SK-MEL-5 (cell line): ENCODE results near the gene EIF5. TPM values are rescaled to one million over a fixed set of nuclear protein-coding genes. Genes with fewer than 3 reads are reported as not detected.

Experiments
- DNase-seq: peaks from one replicate; pipeline ENCODE4 v3.0.0-alpha.2; 2016; ENCODE audit warnings: low read depth, low spot score
- in situ Hi-C: cut with HindIII; loops from 2 replicates; pipeline ENCODE4 v1.10.0; 2016; ENCODE audit warnings: low sequenced_read_pairs, high pct_unique_total_duplicates, low pct_unique_long_range_greater_than_20kb
- total RNA-seq: library from RNA; depleted of rRNA; stranded (reverse); fragments of >200 nt; shearing (Covaris generic); gene quantifications from 2 replicates; pipeline ENCODE4 v1.2.3, GENCODE V29; 2014

EIF5 gene
- total RNA-seq, 1 experiment from 2014 or later: 149 TPM

- in situ Hi-C loops: no loop called here
- no peak for DNase-seq
Observed at GRCh38 chr14:103328941-103329340, 5.1 kb upstream of the EIF5 start.

- in situ Hi-C loops: no loop called here
- DNase-seq: peak; percentile 56
Observed at GRCh38 chr14:103329401-103330347, 4.4 kb upstream of the EIF5 start.

- DNase-seq: no peak
- in situ Hi-C loops: no loop called here
Observed at GRCh38 chr14:103330536-103330935, 3.5 kb upstream of the EIF5 start.

- no peak for DNase-seq
- in situ Hi-C loops: no loop called here
Observed at GRCh38 chr14:103332143-103332919, 1.7 kb upstream of the EIF5 start.

GRCh38 chr14:103334644-103335622 is 896 bp downstream of the EIF5 start:
- DNase-seq: peak; percentile 38
- in situ Hi-C loops: no loop called here

GRCh38 chr14:103336191-103336590 is 2.2 kb downstream of the EIF5 start:
- in situ Hi-C loops: no loop called here
- DNase-seq: no peak

GRCh38 chr14:103337794-103338193 is 3.8 kb downstream of the EIF5 start:
- no peak for DNase-seq
- in situ Hi-C loops: no loop called here

- in situ Hi-C loops: no loop called here
- DNase-seq: no peak
Observed at GRCh38 chr14:103339561-103339960, 5.5 kb downstream of the EIF5 start.

GRCh38 chr14:103340480-103341212 is 6.6 kb downstream of the EIF5 start:
- no peak for DNase-seq
- in situ Hi-C loops: no loop called here

- no peak for DNase-seq
- in situ Hi-C loops: no loop called here
Observed at GRCh38 chr14:103341250-103342129, 7.5 kb downstream of the EIF5 start.

- in situ Hi-C loops: no loop called here
- DNase-seq: no peak
Observed at GRCh38 chr14:103343164-103343879, 9.3 kb downstream of the EIF5 start.

GRCh38 chr14:103343905-103344797 is 10.1 kb downstream of the EIF5 start:
- DNase-seq: no peak
- in situ Hi-C loops: no loop called here

- in situ Hi-C loops: no loop called here
- DNase-seq: no peak
Observed at GRCh38 chr14:103346286-103346685, 12.2 kb downstream of the EIF5 start.

GRCh38 chr14:103347091-103347815 is 13.2 kb downstream of the EIF5 start:
- no peak for DNase-seq
- in situ Hi-C loops: no loop called here
